Neural progenitor cell (in vitro differentiated cells): Measurements from ENCODE around the gene PPP1R9A. TPM values are rescaled to one million over a fixed set of nuclear protein-coding genes. Genes with fewer than 3 reads are reported as not detected.

ENCODE experiments used
- DNase-seq: peaks from one replicate; pipeline ENCODE4 v3.0.0-alpha.2; 2016; ENCODE audit warnings: low spot score
- H2AFZ ChIP-seq: fragments of 200-600 bp; sonication (generic); replicated peaks from 2 replicates; pipeline ENCODE4 v1.6.1; 2016; ENCODE audit warnings: antibody characterized with exemption
- H3F3A ChIP-seq: fragments of 200-600 bp; sonication (generic); 2 replicates; pipeline ENCODE4 v1.6.1; 2016; ENCODE audit warnings: antibody characterized with exemption, low read depth
- H3K27ac ChIP-seq: fragments of 200-600 bp; sonication (generic); 2 replicates; pipeline ENCODE4 v1.5.1; 2016; ENCODE audit warnings: mild to moderate bottlenecking
- H3K27me3 ChIP-seq: fragments of 200-600 bp; sonication (generic); 2 replicates; pipeline ENCODE4 v1.6.1; 2016; ENCODE audit warnings: mild to moderate bottlenecking, moderate library complexity
- H3K36me3 ChIP-seq: fragments of 200-600 bp; sonication (generic); 2 replicates; pipeline ENCODE4 v1.5.1; 2016
- H3K4me1 ChIP-seq: fragments of 200-600 bp; sonication (generic); 2 replicates; pipeline ENCODE4 v1.6.1; 2016; ENCODE audit warnings: mixed run types
- H3K4me2 ChIP-seq: fragments of 200-600 bp; sonication (generic); 2 replicates; pipeline ENCODE4 v1.6.1; 2016
- H3K4me3 ChIP-seq: fragments of 200-600 bp; sonication (generic); 2 replicates; pipeline ENCODE4 v1.5.1; 2016
- H3K79me2 ChIP-seq: fragments of 200-600 bp; sonication (generic); 2 replicates; pipeline ENCODE4 v1.6.1; 2016; ENCODE audit warnings: low read depth
- H3K9ac ChIP-seq: fragments of 200-600 bp; sonication (generic); 2 replicates; pipeline ENCODE4 v1.6.1; 2016
- H3K9me3 ChIP-seq: fragments of 200-600 bp; sonication (generic); 2 replicates; pipeline ENCODE4 v1.5.1; 2016; ENCODE audit warnings: low read depth
- H4K20me1 ChIP-seq: fragments of 200-600 bp; sonication (generic); 2 replicates; pipeline ENCODE4 v1.6.1; 2016; ENCODE audit warnings: low read depth
- H3K27ac Mint-ChIP-seq: 3 replicates; pipeline ENCODE4 v1.8.0; 2021; ENCODE audit warnings: mixed read lengths
- H3K27me3 Mint-ChIP-seq: 2 replicates; pipeline ENCODE4 v1.8.0; 2022; ENCODE audit warnings: low read depth, mild to moderate bottlenecking, inconsistent platforms, moderate library complexity, mixed read lengths; ENCODE audit not compliant: insufficient read depth
- H3K36me3 Mint-ChIP-seq: 3 replicates; pipeline ENCODE4 v1.8.0; 2021; ENCODE audit warnings: mixed read lengths
- H3K4me1 Mint-ChIP-seq: 3 replicates; pipeline ENCODE4 v1.8.0; 2021; ENCODE audit warnings: mixed read lengths
- H3K4me3 Mint-ChIP-seq: 3 replicates; pipeline ENCODE4 v1.8.0; 2021; ENCODE audit warnings: mild to moderate bottlenecking, moderate library complexity, mixed read lengths
- H3K9me3 Mint-ChIP-seq: 3 replicates; pipeline ENCODE4 v1.8.0; 2020; ENCODE audit warnings: mixed read lengths
- EZH2 ChIP-seq: fragments of 200-600 bp; sonication (generic); IDR thresholded peaks from 2 replicates; pipeline ENCODE4 v1.6.1; 2017; ENCODE audit warnings: antibody characterized with exemption, mild to moderate bottlenecking, moderate library complexity
- EZH2phosphoT487 ChIP-seq: fragments of 200-600 bp; sonication (generic); IDR thresholded peaks from 2 replicates; pipeline ENCODE4 v1.6.1; 2017; ENCODE audit warnings: antibody characterized with exemption
- total RNA-seq: library from RNA; depleted of rRNA; stranded (reverse); fragments of >200 nt; gene quantifications from 2 replicates; pipeline ENCODE4 v1.2.3, GENCODE V29; 2015; ENCODE audit warnings: low replicate concordance
- TF ChIP-seq, protein P1 (sequence below): fragments of 200-600 bp; sonication (generic); IDR thresholded peaks from 2 replicates; pipeline ENCODE4 v1.5.1; 2017; ENCODE audit warnings: antibody characterized with exemption, mild to moderate bottlenecking

PPP1R9A gene
- total RNA-seq, 1 donor from 2014 or later: 40.7 TPM

- Mint-ChIP-seq H3K4me3 (no peak overlapping the region), H3K9me3 (no peaks in the 10 kb centered on the region), H3K4me1 (peaks cover 23% of the 10 kb centered on the region), H3K36me3 (peaks cover 12% of the 10 kb centered on the region), H3K27ac (no peak overlapping the region), H3K27me3 (peaks cover 3% of the 10 kb centered on the region)
- Histone ChIP-seq H3K4me2 (no peak overlapping the region), H3K36me3 (no peaks in the 10 kb centered on the region), H3F3A (no peaks in the 10 kb centered on the region), H3K9me3 (no peaks in the 10 kb centered on the region), H3K4me1 (peaks cover 10% of the 10 kb centered on the region), H3K9ac (no peak overlapping the region), H2AFZ (no peak overlapping the region), H3K4me3 (no peak overlapping the region), H3K79me2 (no peaks in the 10 kb centered on the region), H3K27ac (no peak overlapping the region), H3K27me3 (no peaks in the 10 kb centered on the region), H4K20me1 (no peaks in the 10 kb centered on the region)
- TF ChIP-seq, protein P1, sequence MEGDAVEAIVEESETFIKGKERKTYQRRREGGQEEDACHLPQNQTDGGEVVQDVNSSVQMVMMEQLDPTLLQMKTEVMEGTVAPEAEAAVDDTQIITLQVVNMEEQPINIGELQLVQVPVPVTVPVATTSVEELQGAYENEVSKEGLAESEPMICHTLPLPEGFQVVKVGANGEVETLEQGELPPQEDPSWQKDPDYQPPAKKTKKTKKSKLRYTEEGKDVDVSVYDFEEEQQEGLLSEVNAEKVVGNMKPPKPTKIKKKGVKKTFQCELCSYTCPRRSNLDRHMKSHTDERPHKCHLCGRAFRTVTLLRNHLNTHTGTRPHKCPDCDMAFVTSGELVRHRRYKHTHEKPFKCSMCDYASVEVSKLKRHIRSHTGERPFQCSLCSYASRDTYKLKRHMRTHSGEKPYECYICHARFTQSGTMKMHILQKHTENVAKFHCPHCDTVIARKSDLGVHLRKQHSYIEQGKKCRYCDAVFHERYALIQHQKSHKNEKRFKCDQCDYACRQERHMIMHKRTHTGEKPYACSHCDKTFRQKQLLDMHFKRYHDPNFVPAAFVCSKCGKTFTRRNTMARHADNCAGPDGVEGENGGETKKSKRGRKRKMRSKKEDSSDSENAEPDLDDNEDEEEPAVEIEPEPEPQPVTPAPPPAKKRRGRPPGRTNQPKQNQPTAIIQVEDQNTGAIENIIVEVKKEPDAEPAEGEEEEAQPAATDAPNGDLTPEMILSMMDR: no peak
- TF ChIP-seq EZH2: no peak
- no peak for TF ChIP-seq EZH2phosphoT487
- DNase-seq: no peak
Measured at GRCh38 chr7:95251966-95252365, 344.6 kb downstream of the PPP1R9A start.

GRCh38 chr7:95253986-95254385 lies 346.6 kb downstream of the PPP1R9A start:
- H3F3A ChIP-seq: no peaks in the 10 kb centered on the region
- no peak overlapping the region for H3K9ac ChIP-seq
- H3K9me3 ChIP-seq: no peaks in the 10 kb centered on the region
- no peak overlapping the region for H2AFZ ChIP-seq
- no peak for DNase-seq
- no peaks in the 10 kb centered on the region for H3K9me3 Mint-ChIP-seq
- no peaks in the 10 kb centered on the region for H3K79me2 ChIP-seq
- peaks cover 15% of the 10 kb centered on the region for H3K36me3 Mint-ChIP-seq
- H3K27ac ChIP-seq: no peak overlapping the region
- H3K4me2 ChIP-seq: no peak overlapping the region
- H3K27me3 ChIP-seq: no peaks in the 10 kb centered on the region
- H3K27ac Mint-ChIP-seq: no peak overlapping the region
- H3K4me1 Mint-ChIP-seq: peaks cover 20% of the 10 kb centered on the region
- H3K36me3 ChIP-seq: no peaks in the 10 kb centered on the region
- TF ChIP-seq EZH2: no peak
- no peak for TF ChIP-seq EZH2phosphoT487
- TF ChIP-seq, protein P1: no peak
- no peaks in the 10 kb centered on the region for H4K20me1 ChIP-seq
- H3K27me3 Mint-ChIP-seq: peaks cover 3% of the 10 kb centered on the region
- no peak overlapping the region for H3K4me3 ChIP-seq
- H3K4me1 ChIP-seq: no peaks in the 10 kb centered on the region
- H3K4me3 Mint-ChIP-seq: no peak overlapping the region

GRCh38 chr7:95255691-95256090 lies 348.3 kb downstream of the PPP1R9A start:
- Histone ChIP-seq H3K79me2 (no peaks in the 10 kb centered on the region), H3K9me3 (no peaks in the 10 kb centered on the region), H3K4me2 (no peak overlapping the region), H4K20me1 (no peaks in the 10 kb centered on the region), H3K9ac (no peak overlapping the region), H3K27me3 (no peaks in the 10 kb centered on the region), H3K4me1 (no peaks in the 10 kb centered on the region), H3K4me3 (no peak overlapping the region), H2AFZ (no peak overlapping the region), H3F3A (no peaks in the 10 kb centered on the region), H3K27ac (no peak overlapping the region), H3K36me3 (no peaks in the 10 kb centered on the region)
- DNase-seq: no peak
- H3K27ac Mint-ChIP-seq: no peak overlapping the region
- H3K4me1 Mint-ChIP-seq: peaks cover 10% of the 10 kb centered on the region
- peaks cover 14% of the 10 kb centered on the region for H3K36me3 Mint-ChIP-seq
- H3K9me3 Mint-ChIP-seq: no peaks in the 10 kb centered on the region
- TF ChIP-seq, protein P1: no peak
- TF ChIP-seq EZH2 (no peak), EZH2phosphoT487 (no peak)
- H3K4me3 Mint-ChIP-seq: no peak overlapping the region
- no peaks in the 10 kb centered on the region for H3K27me3 Mint-ChIP-seq
